Ishikawa (cell line): ENCODE results near the gene RCN1.

Experiments used
- CREB1 ChIP-seq: IDR thresholded peaks from 2 replicates; pipeline ENCODE4 v1.6.1; 2012; ENCODE audit warnings: low read depth
- EGR1 ChIP-seq: IDR thresholded peaks from 2 replicates; pipeline ENCODE4 v1.6.1; 2012
- EP300 ChIP-seq: IDR thresholded peaks from 2 replicates; pipeline ENCODE4 v1.6.1; 2012; ENCODE audit warnings: borderline replicate concordance
- MAX ChIP-seq: IDR thresholded peaks from 2 replicates; pipeline ENCODE4 v1.6.1; 2012
- RAD21 ChIP-seq: IDR thresholded peaks from 2 replicates; pipeline ENCODE4 v1.6.1; 2012; ENCODE audit warnings: low read depth
- TAF1 ChIP-seq: IDR thresholded peaks from 2 replicates; pipeline ENCODE4 v1.6.1; 2012; ENCODE audit warnings: low read depth, mild to moderate bottlenecking
- TEAD4 ChIP-seq: IDR thresholded peaks from 2 replicates; pipeline ENCODE4 v1.6.1; 2012
- YY1 ChIP-seq: IDR thresholded peaks from 2 replicates; pipeline ENCODE4 v1.6.1; 2012; ENCODE audit warnings: low read depth
- ZBTB7A ChIP-seq: IDR thresholded peaks from 2 replicates; pipeline ENCODE4 v1.6.1; 2012; ENCODE audit warnings: low read depth
- TF ChIP-seq, protein P1 (sequence below): IDR thresholded peaks from 2 replicates; pipeline ENCODE4 v1.6.1; 2012; ENCODE audit warnings: low read depth, mild to moderate bottlenecking
- TF ChIP-seq, protein P2 (sequence below): IDR thresholded peaks from 2 replicates; pipeline ENCODE4 v1.6.1; 2012

DNA sequence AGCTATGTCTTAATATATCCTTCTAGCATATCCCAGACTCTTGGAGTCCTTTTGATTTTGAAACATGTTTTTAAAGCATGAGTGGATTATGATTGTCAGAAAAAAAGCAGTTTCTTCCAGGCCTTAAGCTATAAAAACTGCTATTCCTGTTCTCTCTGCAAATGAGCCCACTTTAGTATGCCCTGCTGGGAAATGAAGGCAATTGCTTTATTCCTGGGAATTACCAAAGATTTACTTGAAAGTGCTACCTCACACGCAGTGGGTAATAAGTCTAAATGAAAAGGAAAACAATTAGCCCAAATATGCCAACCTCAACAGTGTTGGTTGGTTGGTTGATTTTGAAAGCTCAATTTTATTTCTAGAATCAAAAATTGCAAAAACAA lies 17.2 kb upstream of the RCN1 start:
- TF ChIP-seq YY1 (no peak), MAX (no peak), TAF1 (no peak), EP300 (no peak), RAD21 (no peak), CREB1 (no peak), EGR1 (no peak), ZBTB7A (no peak), TEAD4 (no peak)
- TF ChIP-seq, protein P1, sequence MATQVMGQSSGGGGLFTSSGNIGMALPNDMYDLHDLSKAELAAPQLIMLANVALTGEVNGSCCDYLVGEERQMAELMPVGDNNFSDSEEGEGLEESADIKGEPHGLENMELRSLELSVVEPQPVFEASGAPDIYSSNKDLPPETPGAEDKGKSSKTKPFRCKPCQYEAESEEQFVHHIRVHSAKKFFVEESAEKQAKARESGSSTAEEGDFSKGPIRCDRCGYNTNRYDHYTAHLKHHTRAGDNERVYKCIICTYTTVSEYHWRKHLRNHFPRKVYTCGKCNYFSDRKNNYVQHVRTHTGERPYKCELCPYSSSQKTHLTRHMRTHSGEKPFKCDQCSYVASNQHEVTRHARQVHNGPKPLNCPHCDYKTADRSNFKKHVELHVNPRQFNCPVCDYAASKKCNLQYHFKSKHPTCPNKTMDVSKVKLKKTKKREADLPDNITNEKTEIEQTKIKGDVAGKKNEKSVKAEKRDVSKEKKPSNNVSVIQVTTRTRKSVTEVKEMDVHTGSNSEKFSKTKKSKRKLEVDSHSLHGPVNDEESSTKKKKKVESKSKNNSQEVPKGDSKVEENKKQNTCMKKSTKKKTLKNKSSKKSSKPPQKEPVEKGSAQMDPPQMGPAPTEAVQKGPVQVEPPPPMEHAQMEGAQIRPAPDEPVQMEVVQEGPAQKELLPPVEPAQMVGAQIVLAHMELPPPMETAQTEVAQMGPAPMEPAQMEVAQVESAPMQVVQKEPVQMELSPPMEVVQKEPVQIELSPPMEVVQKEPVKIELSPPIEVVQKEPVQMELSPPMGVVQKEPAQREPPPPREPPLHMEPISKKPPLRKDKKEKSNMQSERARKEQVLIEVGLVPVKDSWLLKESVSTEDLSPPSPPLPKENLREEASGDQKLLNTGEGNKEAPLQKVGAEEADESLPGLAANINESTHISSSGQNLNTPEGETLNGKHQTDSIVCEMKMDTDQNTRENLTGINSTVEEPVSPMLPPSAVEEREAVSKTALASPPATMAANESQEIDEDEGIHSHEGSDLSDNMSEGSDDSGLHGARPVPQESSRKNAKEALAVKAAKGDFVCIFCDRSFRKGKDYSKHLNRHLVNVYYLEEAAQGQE, result no peak
- TF ChIP-seq, protein P2, sequence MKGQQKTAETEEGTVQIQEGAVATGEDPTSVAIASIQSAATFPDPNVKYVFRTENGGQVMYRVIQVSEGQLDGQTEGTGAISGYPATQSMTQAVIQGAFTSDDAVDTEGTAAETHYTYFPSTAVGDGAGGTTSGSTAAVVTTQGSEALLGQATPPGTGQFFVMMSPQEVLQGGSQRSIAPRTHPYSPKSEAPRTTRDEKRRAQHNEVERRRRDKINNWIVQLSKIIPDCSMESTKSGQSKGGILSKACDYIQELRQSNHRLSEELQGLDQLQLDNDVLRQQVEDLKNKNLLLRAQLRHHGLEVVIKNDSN, result no peak
